Right atrium auricular region (tissue), 2 donors: ENCODE data around the gene MAP4K1. TPM values are rescaled to one million over a fixed set of nuclear protein-coding genes. Genes with fewer than 3 reads are reported as not detected.
"Not testable (repeated sequence)": the region's sequence is repeated elsewhere in the genome, so short reads cannot be mapped to it uniquely, and the experiment has no call there.

Experiments
- DNase-seq: peaks from one replicate; pipeline ENCODE4 v3.0.0-alpha.2; 2019; ENCODE audit warnings: low spot score
- H3K27ac ChIP-seq, 2 donors: fragments of 200-600 bp; sonication (generic); 1 replicate in 1 of 2; 2 replicates in 1 of 2; pipeline ENCODE4 v1.5.1; 2016 to 2019
- H3K27me3 ChIP-seq, 2 donors: fragments of 200-600 bp; sonication (generic); one replicate each; pipeline versions ENCODE4 v1.5.1 to v1.6.0; 2017 to 2019
- H3K36me3 ChIP-seq: fragments of 200-600 bp; sonication (generic); one replicate; pipeline ENCODE4 v1.5.1; 2016
- H3K4me1 ChIP-seq, 2 donors: fragments of 200-600 bp; sonication (generic); one replicate each; pipeline versions ENCODE4 v1.5.1 to v1.6.0; 2017 to 2019
- H3K4me3 ChIP-seq, 2 donors: fragments of 200-600 bp; sonication (generic); 1 replicate in 1 of 2; 2 replicates in 1 of 2; pipeline ENCODE4 v1.5.1; 2017 to 2019; ENCODE audit warnings: mild to moderate bottlenecking in 1 of 2, moderate library complexity in 1 of 2
- H3K9me3 ChIP-seq, 2 donors: fragments of 200-600 bp; sonication (generic); one replicate each; pipeline ENCODE4 v1.5.1; 2019
- total RNA-seq, 2 donors: library from RNA; depleted of rRNA; stranded (reverse); fragments of >200 nt; gene quantifications; one replicate each; pipeline ENCODE4 v1.1.0, GENCODE V29; 2016
- TF ChIP-seq, protein P1 (sequence below), 2 donors: fragments of 200-600 bp; sonication (generic); IDR thresholded peaks; one replicate each; pipeline ENCODE4 v1.5.1; 2019; ENCODE audit warnings: antibody characterized with exemption in 2 of 2

The MAP4K1 gene
- total RNA-seq, 2 donors from 2014 or later, result 0.83 to 4.2 TPM

DNA sequence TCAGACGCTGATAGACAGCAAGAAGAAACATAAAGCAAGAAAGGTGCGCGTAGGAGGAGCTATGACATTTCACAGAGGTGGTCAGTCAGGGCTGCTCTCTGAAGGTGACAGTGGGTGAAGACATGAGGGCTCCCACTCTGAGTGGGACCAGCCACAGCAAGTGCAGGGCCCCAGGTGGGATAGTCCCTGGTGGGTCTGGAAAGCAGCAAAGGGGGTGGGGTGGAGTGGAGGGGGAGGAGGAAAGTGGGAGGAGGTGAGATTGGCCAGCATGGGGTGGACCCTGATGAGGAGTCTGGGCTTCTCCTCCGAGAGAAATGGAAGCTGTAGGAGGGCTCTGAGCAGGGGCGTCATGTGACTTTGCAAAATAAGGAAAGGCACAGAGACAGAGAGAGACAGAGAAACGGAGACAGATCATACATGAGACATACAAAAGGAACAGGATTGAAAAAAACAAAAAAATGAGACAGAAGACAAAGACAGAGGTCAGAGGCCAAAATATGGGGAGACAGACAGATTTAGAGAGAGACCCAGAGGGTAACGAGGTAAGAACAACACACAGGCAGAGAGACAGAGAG, 2.7 kb downstream of the MAP4K1 start:
- H3K27ac ChIP-seq, result no peak overlapping the region
- H3K27me3 ChIP-seq, result no peaks in the 10 kb centered on the region
- peaks cover 0 to 19% of the 10 kb centered on the region in 2 donors for H3K4me1 ChIP-seq
- H3K4me3 ChIP-seq, result no peak overlapping the region
- TF ChIP-seq, protein P1, sequence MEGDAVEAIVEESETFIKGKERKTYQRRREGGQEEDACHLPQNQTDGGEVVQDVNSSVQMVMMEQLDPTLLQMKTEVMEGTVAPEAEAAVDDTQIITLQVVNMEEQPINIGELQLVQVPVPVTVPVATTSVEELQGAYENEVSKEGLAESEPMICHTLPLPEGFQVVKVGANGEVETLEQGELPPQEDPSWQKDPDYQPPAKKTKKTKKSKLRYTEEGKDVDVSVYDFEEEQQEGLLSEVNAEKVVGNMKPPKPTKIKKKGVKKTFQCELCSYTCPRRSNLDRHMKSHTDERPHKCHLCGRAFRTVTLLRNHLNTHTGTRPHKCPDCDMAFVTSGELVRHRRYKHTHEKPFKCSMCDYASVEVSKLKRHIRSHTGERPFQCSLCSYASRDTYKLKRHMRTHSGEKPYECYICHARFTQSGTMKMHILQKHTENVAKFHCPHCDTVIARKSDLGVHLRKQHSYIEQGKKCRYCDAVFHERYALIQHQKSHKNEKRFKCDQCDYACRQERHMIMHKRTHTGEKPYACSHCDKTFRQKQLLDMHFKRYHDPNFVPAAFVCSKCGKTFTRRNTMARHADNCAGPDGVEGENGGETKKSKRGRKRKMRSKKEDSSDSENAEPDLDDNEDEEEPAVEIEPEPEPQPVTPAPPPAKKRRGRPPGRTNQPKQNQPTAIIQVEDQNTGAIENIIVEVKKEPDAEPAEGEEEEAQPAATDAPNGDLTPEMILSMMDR (IDR thresholded peaks at IDR 0.05), result no peak
- H3K9me3 ChIP-seq, result no peaks in the 10 kb centered on the region
- no peak for DNase-seq
- H3K36me3 ChIP-seq, result no peaks in the 10 kb centered on the region

DNA sequence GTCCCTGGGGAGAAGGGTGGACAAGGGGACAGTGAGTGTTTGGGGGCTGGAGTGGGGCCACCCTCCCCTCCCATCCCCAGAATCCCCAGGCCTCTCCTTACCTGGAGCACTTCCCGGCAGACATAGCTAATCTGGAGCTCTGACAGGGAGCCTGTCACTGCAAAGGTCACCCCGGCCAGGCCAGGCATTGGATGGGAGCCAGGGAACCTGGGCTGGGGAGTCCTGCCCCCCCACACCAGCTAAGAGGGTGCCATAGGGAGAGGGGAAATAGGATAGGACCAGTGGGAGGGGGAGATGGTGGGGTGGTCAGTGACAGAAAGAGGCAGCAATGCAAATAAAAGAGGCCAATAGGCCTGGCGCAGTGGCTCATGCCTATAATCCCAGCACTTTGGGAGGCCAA, 3.5 kb downstream of the MAP4K1 start:
- no peaks in the 10 kb centered on the region for H3K36me3 ChIP-seq
- no peak for DNase-seq
- H3K9me3 ChIP-seq, result no peaks in the 10 kb centered on the region
- H3K4me1 ChIP-seq, result peaks cover 0 to 11% of the 10 kb centered on the region in 2 donors
- TF ChIP-seq, protein P1 (IDR thresholded peaks at IDR 0.05), result no peak
- no peak overlapping the region for H3K27ac ChIP-seq
- H3K27me3 ChIP-seq, result no peaks in the 10 kb centered on the region
- H3K4me3 ChIP-seq, result no peak overlapping the region

DNA sequence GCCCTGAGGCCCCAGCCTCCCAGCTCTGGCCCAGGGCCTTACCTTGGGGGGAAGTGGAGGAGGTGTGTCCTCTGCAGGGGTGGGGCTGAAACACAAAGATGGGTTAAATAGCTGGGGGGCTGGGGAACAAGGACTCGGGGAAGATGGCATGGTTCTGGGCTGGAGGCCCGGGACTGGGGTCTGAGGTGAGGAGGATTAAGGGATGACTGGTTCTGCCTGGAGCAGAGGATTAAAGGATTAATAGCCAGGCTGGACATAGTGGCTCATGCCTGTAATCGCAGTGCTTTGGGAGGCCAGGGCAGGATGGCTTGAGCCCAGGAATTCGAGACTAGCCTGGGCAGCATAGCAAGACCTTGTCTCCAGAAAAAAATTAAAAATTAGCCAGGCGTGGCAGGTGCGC, 11.6 kb downstream of the MAP4K1 start:
- H3K4me1 ChIP-seq, result no peaks in the 10 kb centered on the region
- H3K9me3 ChIP-seq, result no peaks in the 10 kb centered on the region
- DNase-seq, result no peak
- TF ChIP-seq, protein P1 (IDR thresholded peaks at IDR 0.05), result no peak
- no peak overlapping the region for H3K4me3 ChIP-seq
- H3K36me3 ChIP-seq, result no peaks in the 10 kb centered on the region
- H3K27ac ChIP-seq, result no peak overlapping the region
- no peaks in the 10 kb centered on the region for H3K27me3 ChIP-seq

DNA sequence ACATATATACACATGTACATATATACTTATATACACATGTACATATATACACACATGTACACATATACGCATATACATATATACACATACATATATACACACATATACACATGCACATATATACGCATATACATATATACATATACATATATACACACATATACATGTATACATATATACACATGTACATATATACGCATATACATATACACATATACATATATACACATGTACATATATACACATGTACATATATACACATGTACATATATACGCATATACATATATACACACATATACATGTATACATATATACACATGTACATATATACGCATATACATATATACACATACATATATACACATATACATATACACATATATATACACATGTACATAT, 14.9 kb downstream of the MAP4K1 start:
- not testable (repeated sequence) for H3K4me1 ChIP-seq, DNase-seq, H3K27ac ChIP-seq, H3K4me3 ChIP-seq, H3K36me3 ChIP-seq, H3K9me3 ChIP-seq, H3K27me3 ChIP-seq

DNA sequence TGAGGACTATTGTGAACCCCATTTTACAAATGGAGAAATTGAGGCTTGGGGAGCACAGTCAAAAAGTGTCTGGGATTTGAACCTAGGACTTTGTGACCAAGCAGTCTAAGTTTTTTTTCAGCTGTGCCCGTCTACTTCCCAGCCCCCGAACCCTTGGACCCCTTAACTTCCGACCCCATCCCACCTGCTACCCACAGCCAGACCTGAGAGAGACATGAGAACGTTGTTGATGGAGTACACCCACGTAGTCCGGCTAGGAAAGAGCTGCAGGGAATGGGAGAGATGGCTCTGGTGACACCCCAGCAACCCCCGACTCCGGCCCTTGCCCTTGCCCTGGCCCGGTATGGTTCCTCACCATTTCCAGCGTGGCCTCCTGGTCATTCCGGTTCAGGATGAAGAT, 18.0 kb downstream of the MAP4K1 start:
- no peaks in the 10 kb centered on the region for H3K27me3 ChIP-seq
- peaks cover 0 to 8% of the 10 kb centered on the region in 2 donors for H3K4me1 ChIP-seq
- H3K4me3 ChIP-seq, result no peak overlapping the region
- H3K27ac ChIP-seq, result no peak overlapping the region
- no peaks in the 10 kb centered on the region for H3K9me3 ChIP-seq
- H3K36me3 ChIP-seq, result no peaks in the 10 kb centered on the region
- TF ChIP-seq, protein P1 (IDR thresholded peaks at IDR 0.05), result no peak
- no peak for DNase-seq

DNA sequence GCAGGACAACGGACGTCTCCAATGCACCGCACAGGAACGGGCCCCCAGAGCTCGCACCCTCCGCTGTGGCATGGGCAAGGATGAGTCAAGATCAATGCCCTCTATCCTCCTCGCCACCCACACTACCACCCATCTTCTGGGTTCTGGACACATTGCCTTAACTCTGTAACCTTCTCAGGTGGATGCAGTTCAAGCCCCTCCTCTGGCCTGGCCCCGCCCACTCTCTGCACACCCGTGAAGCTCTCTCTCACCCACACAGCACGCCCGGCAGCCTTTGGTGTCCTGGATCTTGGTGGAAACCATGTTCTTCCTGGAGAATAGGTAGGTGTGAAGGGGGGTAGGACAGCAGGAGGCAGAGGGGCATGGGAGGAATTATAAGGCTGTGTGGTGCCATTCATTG, 20.7 kb downstream of the MAP4K1 start:
- peaks cover 0 to 8% of the 10 kb centered on the region in 2 donors for H3K4me1 ChIP-seq
- H3K27me3 ChIP-seq, result no peaks in the 10 kb centered on the region
- H3K36me3 ChIP-seq, result no peaks in the 10 kb centered on the region
- DNase-seq, result no peak
- TF ChIP-seq, protein P1 (IDR thresholded peaks at IDR 0.05), result no peak
- H3K9me3 ChIP-seq, result no peaks in the 10 kb centered on the region
- no peak overlapping the region for H3K4me3 ChIP-seq
- H3K27ac ChIP-seq, result no peak overlapping the region
